Fibroblast of the aortic adventitia (primary cell): ENCODE data around the gene CAPN5. TPM values are rescaled to one million over a fixed set of nuclear protein-coding genes. Genes with fewer than 3 reads are reported as not detected.

Source experiments
- DNase-seq: peaks from one replicate; pipeline ENCODE4 v3.0.0-alpha.2; 2010; ENCODE audit warnings: low read depth
- H3K4me3 ChIP-seq: 2 replicates; pipeline ENCODE4 v1.5.1; 2011; ENCODE audit warnings: low read depth, mild to moderate bottlenecking, control low read depth, low read length, moderate library complexity
- total RNA-seq: library from RNA; depleted of rRNA; stranded (reverse); fragments of >200 nt; gene quantifications from 2 replicates; pipeline ENCODE4 v1.2.3, GENCODE V29; 2012; ENCODE audit warnings: low replicate concordance
- TF ChIP-seq, protein P1 (sequence below): IDR thresholded peaks from 2 replicates; pipeline ENCODE4 v1.5.1; 2011; ENCODE audit warnings: mild to moderate bottlenecking, low read length, control low read depth, inconsistent platforms; ENCODE audit not compliant: insufficient read depth

The CAPN5 gene
- total RNA-seq, 1 donor = 31.0 TPM

DNA sequence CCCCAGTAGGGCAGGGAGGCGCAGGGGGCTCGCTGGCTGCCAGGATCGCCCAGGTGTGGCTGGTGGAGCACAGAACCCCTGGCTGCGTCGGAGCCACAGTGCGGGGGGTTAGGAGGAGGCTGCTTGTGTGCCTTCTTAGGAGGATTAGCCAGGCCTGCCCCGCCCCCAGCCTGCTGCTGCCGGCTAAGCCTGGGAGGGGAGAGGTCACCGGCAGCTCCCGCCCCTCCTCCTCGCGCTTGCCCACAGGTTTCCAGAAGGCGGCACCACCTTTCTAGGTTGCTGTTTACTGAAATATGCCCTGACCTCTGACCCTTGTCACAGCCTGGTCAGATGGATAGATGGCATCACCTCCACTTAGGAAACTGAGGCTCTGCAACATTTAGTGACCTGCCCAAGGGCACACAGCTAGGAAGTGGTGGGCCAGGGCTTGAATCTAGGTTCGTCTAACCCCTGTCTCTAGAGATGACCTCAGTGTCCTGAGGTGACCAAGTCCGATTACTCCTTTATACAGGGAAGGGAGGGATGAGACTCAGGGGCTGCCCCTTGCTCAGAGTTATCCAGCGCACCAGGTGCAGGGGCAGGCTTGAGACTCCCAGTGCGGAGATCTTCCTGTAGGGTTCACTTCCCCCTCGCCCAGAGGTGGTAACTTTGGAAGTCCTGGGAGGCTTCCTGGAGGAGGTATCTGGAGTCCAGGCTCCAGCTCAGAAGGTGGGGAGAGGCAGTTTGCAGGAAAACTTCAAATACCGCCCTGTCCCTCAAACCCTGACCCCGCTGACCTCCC, 105.3 kb downstream of the CAPN5 start:
- no peak for DNase-seq
- no peak overlapping the region for H3K4me3 ChIP-seq
- TF ChIP-seq, protein P1, sequence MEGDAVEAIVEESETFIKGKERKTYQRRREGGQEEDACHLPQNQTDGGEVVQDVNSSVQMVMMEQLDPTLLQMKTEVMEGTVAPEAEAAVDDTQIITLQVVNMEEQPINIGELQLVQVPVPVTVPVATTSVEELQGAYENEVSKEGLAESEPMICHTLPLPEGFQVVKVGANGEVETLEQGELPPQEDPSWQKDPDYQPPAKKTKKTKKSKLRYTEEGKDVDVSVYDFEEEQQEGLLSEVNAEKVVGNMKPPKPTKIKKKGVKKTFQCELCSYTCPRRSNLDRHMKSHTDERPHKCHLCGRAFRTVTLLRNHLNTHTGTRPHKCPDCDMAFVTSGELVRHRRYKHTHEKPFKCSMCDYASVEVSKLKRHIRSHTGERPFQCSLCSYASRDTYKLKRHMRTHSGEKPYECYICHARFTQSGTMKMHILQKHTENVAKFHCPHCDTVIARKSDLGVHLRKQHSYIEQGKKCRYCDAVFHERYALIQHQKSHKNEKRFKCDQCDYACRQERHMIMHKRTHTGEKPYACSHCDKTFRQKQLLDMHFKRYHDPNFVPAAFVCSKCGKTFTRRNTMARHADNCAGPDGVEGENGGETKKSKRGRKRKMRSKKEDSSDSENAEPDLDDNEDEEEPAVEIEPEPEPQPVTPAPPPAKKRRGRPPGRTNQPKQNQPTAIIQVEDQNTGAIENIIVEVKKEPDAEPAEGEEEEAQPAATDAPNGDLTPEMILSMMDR = no peak

DNA sequence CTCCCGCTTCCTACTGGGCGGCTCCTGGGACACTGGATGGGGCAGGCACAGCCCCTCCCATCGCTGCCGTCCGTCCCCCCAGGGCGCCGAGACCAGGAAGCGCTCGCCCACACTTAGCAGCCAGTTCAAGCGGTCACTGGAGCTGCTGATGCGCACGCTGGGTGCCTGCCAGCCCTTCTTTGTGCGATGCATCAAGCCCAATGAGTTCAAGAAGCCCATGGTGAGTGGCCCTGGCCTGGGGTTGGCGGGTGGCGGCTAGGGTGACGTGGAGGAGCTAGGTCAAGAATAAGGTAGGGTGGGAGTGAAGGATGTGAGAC, 105.9 kb downstream of the CAPN5 start:
- no peak overlapping the region for H3K4me3 ChIP-seq
- no peak for DNase-seq
- TF ChIP-seq, protein P1 = no peak

DNA sequence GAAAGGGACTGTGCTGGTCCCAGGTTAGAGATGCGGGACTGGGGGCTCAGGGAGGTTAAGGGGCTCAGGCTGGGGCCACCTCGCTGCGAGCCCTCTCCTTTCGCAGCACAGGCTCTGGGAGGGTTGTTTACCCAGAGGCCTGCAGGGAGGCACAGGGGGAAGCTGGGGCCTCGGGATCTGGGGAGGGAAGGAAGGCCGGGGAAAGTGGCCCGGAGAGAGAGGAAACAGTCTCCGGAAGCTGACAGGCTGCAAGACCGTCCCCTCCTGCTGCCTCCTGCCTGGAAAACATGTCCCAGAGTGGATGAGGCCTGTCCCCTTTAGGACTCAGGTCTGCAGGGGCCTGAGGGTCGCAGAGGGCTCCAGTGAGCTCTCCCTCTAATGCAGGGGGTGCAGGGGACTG, 106.7 kb downstream of the CAPN5 start:
- H3K4me3 ChIP-seq = no peak overlapping the region
- DNase-seq = no peak
- TF ChIP-seq, protein P1 = no peak

DNA sequence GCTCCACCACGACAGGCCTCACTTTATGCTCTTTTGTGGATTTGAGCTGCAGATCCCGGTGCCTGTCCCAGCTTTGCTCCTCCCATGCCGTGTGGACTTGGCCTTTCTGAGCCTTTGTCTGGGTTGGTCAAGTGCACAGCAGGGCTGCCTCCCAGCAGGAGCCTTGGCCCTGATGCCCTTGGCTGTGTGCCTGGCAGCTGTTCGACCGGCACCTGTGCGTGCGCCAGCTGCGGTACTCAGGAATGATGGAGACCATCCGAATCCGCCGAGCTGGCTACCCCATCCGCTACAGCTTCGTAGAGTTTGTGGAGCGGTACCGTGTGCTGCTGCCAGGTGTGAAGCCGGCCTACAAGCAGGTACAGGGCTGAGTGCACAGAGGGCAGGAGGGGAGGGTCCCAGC, 107.8 kb downstream of the CAPN5 start:
- TF ChIP-seq, protein P1 = no peak
- no peak overlapping the region for H3K4me3 ChIP-seq
- no peak for DNase-seq

DNA sequence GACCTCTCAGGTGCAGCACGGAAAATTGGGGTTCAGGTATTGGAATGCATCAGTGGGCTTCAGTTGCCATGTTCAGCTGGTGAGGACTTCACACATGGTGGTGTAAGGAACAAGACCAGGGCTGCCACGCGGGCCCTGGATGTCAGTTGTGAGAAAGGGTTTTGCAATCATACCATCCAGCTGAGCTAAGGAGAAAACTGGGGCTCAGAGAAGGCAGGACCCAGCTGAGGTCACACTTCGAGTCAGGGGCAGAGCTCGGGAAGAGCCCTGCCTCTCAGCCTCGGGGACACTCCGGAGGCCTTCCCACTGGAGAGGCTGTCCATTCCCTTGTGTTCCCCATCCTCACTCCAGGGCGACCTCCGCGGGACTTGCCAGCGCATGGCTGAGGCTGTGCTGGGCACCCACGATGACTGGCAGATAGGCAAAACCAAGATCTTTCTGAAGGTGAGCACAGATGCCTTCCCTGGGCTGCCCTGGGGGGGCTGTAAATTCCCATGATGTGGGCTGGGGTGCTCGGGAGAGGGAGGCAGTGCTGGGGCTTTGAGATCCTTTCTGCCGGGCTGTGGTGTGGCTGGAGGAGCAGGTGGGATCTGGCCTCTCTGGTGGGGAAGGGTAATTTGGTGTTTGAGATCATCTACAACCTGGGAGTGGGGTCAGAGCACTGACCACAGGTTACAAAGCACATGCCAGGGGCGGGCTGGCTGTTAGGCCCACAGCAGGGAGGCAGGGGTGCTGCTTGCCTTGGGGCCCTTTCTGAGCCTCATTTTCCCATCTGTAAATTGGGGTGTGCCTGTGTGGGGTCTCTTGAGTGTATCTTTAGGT, 108.5 kb downstream of the CAPN5 start:
- no peak overlapping the region for H3K4me3 ChIP-seq
- TF ChIP-seq, protein P1 = no peak
- DNase-seq = no peak

Other genes starting within 250 kb of the CAPN5 start
- gene ACER3, start 206.1 kb upstream of the CAPN5 start, total RNA-seq = 5.3 and 15.3 TPM in 2 replicates
- not detected in 2 replicates for gene B3GNT6, start 32.6 kb upstream of the CAPN5 start, total RNA-seq
- 1.1 TPM in 1 of 2 replicates, not detected in the other for gene OMP, start 35.9 kb downstream of the CAPN5 start, total RNA-seq
- 0.33 and 0.45 TPM in 2 replicates for gene MYO7A, start 61.3 kb downstream of the CAPN5 start, total RNA-seq
- gene GDPD4, start 234.7 kb downstream of the CAPN5 start, total RNA-seq = not detected in 2 replicates